ENCODE measurements around the gene ADAMTS6. TPM values are rescaled to one million over a fixed set of nuclear protein-coding genes. Genes with fewer than 3 reads are reported as not detected.

Gene ADAMTS6
- total and polyA plus RNA-seq, 4 donors: 5.3 to 22.0 (median 13.6) TPM

DNA sequence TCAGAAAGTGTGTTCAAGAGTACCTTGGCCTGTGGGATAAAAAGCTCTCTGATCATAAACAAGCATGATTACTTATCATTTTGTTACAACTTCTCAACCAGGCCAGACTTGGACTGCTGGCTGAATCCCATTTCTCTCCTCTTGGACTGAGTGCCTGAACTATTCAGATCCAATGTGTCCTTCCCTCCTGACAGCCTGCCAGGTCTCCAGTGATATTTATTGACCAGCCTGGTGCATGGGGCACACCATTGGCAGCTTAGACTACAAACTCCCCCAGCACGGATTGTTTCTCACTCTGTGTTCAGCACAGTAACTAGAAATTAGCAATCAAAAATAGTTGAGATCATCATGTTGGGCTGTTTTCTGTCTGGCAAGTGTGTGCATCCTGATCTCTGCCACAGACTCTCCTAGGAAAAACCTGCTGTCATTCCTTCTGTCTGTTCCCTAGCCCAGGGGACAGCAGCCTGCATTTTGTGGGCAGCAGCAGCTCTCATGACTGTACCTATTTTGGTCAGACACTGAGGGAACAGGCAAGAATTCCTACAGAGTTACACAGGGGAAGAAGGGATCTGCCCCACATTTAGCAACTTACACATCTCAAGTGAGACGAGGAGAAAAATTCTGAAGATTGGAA is 348.1 kb downstream of the ADAMTS6 start:
- Histone ChIP-seq H3K4me3 (ENCODE audit: low read depth, low read length) (no peak overlapping the region), H3K9me3 (ENCODE audit: control insufficient read depth, insufficient read depth, low read length) (no peaks in the 10 kb centered on the region), H3K36me3 (ENCODE audit: control insufficient read depth, insufficient read depth, low read length) (no peaks in the 10 kb centered on the region), H3K27me3 (ENCODE audit: control insufficient read depth, insufficient read depth, low read length) (no peaks in the 10 kb centered on the region), H3K27ac (ENCODE audit: low read depth, low read length) (no peak overlapping the region), H3K4me1 (ENCODE audit: control insufficient read depth, insufficient read depth, low read length) (peaks cover 7% of the 10 kb centered on the region)
- peak in 4 of 6 donors; percentile 19 to 69 (median 24) for DNase-seq (ENCODE audit: low read depth in 4 of 6, low spot score in 6 of 6)
- no CpG with 5 or more reads among the region's 2 CpGs for WGBS (ENCODE audit: insufficient coverage)

DNA sequence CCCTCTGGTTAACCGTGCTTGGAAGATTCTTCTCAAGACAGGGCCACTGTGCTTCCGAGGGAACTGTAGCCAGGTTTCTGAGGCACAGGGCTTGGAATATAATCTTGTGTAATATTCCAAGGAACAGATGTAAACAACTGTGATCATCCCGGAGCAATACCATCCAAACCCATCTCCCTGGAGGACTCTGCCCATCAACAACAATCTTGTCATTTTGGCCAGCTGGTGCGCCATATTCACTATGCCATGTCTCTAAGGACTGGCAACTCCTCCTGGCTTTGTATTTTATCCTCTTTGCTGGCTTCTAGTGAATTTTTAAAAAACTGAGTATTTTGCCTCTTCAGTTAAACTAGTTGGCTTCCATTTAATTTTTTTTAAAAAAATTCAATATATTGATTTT is 349.3 kb downstream of the ADAMTS6 start:
- WGBS (ENCODE audit: insufficient coverage): 100% methylated on average over 1 of the region's 4 CpGs
- Histone ChIP-seq H3K4me3 (ENCODE audit: low read depth, low read length) (no peak overlapping the region), H3K4me1 (ENCODE audit: control insufficient read depth, insufficient read depth, low read length) (peaks cover 10% of the 10 kb centered on the region), H3K27me3 (ENCODE audit: control insufficient read depth, insufficient read depth, low read length) (no peaks in the 10 kb centered on the region), H3K27ac (ENCODE audit: low read depth, low read length) (no peak overlapping the region), H3K9me3 (ENCODE audit: control insufficient read depth, insufficient read depth, low read length) (no peaks in the 10 kb centered on the region), H3K36me3 (ENCODE audit: control insufficient read depth, insufficient read depth, low read length) (no peaks in the 10 kb centered on the region)
- DNase-seq (ENCODE audit: low read depth in 4 of 6, low spot score in 6 of 6): peak in 1 of 6 donors; percentile 51

DNA sequence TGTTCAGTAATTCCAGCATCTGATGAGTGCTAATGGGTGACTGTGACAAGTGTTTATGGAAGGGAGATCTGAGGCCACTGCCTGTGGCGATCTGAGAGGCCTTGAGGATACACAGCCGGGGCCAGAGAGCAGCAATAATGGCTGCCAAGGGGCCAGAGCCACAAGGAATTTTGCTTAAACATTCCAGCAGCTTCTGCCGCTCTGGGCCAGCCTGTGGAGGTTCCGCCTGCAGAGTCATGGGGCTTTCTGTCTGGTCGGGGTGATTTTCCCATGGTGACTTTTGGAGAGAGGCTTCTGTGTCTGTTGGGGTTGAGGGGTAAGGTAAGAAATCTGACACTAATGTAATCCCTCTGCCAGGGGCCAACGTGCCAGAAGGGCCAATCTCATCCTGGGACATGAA is 353.5 kb downstream of the ADAMTS6 start:
- Histone ChIP-seq H3K4me1 (ENCODE audit: control insufficient read depth, insufficient read depth, low read length) (peaks cover 18% of the 10 kb centered on the region), H3K9me3 (ENCODE audit: control insufficient read depth, insufficient read depth, low read length) (no peaks in the 10 kb centered on the region), H3K36me3 (ENCODE audit: control insufficient read depth, insufficient read depth, low read length) (no peaks in the 10 kb centered on the region), H3K27ac (ENCODE audit: low read depth, low read length) (no peak overlapping the region), H3K4me3 (ENCODE audit: low read depth, low read length) (no peak overlapping the region), H3K27me3 (ENCODE audit: control insufficient read depth, insufficient read depth, low read length) (no peaks in the 10 kb centered on the region)
- peak in 1 of 6 donors; percentile 29 for DNase-seq (ENCODE audit: low read depth in 4 of 6, low spot score in 6 of 6)
- WGBS (ENCODE audit: insufficient coverage): 79% methylated on average over 5 of the region's 6 CpGs

DNA sequence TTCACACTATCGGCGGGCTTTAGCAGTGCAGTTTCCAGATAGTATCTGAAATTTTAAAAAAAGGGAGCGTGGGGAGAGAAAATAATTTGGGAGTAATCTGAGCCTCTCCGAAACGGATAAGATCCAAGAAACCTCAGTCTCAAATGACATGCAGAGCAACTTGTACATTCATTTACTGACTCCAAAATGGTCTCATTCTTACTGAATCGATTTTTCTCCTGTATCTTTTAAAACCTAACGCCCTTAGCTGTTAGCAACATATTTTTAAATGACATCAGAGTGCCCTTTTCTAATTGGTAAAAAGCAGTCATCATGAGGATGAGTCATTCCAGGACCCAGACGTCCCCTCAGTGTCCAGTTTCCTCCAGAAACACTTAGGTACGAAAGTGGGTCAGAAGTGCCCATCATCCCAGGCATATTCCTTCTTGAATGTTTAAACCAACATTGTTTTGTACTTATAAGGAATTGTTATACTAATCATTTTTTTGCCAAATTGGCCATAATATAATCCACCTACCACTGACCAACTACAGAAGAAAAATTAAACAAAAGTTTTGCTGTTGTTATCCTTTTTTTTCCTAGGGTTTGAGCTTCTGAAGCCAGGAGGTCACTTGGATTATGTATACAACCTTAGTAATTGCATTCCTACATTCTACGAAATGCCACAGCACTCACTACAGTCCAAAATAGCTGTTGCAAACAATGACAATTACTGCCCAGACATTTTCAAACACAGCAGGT is 354.4 kb downstream of the ADAMTS6 start:
- Histone ChIP-seq H3K4me1 (ENCODE audit: control insufficient read depth, insufficient read depth, low read length) (peaks cover 18% of the 10 kb centered on the region), H3K27me3 (ENCODE audit: control insufficient read depth, insufficient read depth, low read length) (no peaks in the 10 kb centered on the region), H3K36me3 (ENCODE audit: control insufficient read depth, insufficient read depth, low read length) (no peaks in the 10 kb centered on the region), H3K9me3 (ENCODE audit: control insufficient read depth, insufficient read depth, low read length) (no peaks in the 10 kb centered on the region), H3K4me3 (ENCODE audit: low read depth, low read length) (no peak overlapping the region), H3K27ac (ENCODE audit: low read depth, low read length) (peak overlapping the region; percentile 10)
- WGBS (ENCODE audit: insufficient coverage): 86% methylated on average over 3 of the region's 10 CpGs
- peak in 1 of 6 donors; percentile 44 for DNase-seq (ENCODE audit: low read depth in 4 of 6, low spot score in 6 of 6)

DNA sequence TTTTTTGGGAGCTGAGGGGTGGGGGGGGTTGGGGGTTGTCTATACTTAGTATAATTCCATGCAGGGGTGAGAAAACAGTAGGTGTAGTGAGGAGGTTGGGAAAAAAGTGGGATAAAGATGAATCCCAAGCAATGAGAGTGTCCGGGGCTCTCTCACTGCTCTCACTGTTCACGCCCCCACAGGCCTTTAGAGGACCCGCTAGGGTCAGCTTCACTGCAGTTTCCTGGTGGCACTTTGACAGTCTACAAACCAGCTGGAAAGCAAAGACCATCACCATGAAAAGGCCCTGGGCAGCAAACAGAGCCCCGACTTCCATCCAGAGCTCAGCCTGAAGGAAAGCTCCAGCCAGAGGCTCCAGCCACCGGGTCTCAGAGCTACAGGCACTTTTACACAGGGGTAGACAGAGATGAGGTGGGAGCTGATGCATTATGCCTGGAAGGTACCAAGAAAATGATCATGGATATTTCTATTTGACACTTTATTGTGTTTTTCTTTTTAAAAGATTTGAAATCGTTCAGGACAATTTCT is 355.1 kb downstream of the ADAMTS6 start:
- no peaks in the 10 kb centered on the region for H3K27me3 ChIP-seq (ENCODE audit: control insufficient read depth, insufficient read depth, low read length)
- H3K4me1 ChIP-seq (ENCODE audit: control insufficient read depth, insufficient read depth, low read length): peaks cover 18% of the 10 kb centered on the region
- peak in 1 of 6 donors; percentile 54 for DNase-seq (ENCODE audit: low read depth in 4 of 6, low spot score in 6 of 6)
- 33% methylated on average over 1 of the region's 6 CpGs for WGBS (ENCODE audit: insufficient coverage)
- no peaks in the 10 kb centered on the region for H3K9me3 ChIP-seq (ENCODE audit: control insufficient read depth, insufficient read depth, low read length)
- no peaks in the 10 kb centered on the region for H3K36me3 ChIP-seq (ENCODE audit: control insufficient read depth, insufficient read depth, low read length)
- no peak overlapping the region for H3K27ac ChIP-seq (ENCODE audit: low read depth, low read length)
- no peak overlapping the region for H3K4me3 ChIP-seq (ENCODE audit: low read depth, low read length)

DNA sequence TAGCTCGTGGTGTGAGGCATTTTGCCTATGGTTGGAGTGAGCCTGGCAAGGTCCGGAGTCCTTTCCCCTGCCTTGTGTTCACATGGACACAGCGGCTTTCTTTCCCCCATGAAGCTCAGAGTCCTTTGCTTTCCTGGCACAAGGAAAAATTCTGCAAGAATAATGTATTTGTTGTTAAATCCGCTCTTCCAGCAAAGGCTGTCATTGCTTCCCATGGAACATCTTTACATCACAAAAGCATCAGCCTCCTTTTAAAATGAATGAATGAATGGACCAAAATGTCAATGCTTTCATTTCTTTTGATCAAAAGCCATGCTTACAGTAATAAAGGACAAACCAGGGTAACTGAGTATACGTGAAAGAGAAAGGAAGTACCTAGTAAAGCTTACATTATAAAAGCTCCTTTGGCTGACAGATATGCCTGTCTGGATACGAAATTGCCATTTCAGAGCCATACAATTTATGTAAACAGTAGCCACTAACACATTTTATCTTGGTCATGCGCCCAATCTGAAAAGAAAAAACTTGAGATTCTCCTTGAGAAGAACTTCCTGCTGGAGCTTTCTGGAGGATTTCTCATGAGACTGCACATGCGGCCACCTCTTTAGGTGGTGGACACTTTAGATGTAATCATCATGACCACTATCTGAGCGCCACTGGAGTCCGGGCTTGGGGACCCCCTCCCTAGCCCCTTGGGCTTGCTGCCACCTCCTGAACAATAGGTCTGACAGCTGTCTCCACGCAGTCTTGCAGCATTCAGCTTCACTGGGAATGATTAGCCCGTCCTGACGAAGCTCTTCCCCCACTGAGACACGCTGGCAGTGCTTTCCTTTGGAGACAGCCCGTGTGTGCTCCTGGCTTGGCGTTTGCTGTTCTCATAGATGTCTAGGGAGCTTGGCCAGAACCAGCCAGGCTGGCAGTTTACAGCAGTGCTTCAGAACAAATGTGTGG is 355.9 kb downstream of the ADAMTS6 start:
- peak in 3 of 6 donors; percentile 49 to 92 (median 84) for DNase-seq (ENCODE audit: low read depth in 4 of 6, low spot score in 6 of 6)
- Histone ChIP-seq H3K27ac (ENCODE audit: low read depth, low read length) (no peak overlapping the region), H3K27me3 (ENCODE audit: control insufficient read depth, insufficient read depth, low read length) (no peaks in the 10 kb centered on the region), H3K36me3 (ENCODE audit: control insufficient read depth, insufficient read depth, low read length) (no peaks in the 10 kb centered on the region), H3K9me3 (ENCODE audit: control insufficient read depth, insufficient read depth, low read length) (no peaks in the 10 kb centered on the region), H3K4me1 (ENCODE audit: control insufficient read depth, insufficient read depth, low read length) (peaks cover 18% of the 10 kb centered on the region), H3K4me3 (ENCODE audit: low read depth, low read length) (no peak overlapping the region)
- WGBS (ENCODE audit: insufficient coverage): 23% methylated on average over 11 of the region's 16 CpGs

DNA sequence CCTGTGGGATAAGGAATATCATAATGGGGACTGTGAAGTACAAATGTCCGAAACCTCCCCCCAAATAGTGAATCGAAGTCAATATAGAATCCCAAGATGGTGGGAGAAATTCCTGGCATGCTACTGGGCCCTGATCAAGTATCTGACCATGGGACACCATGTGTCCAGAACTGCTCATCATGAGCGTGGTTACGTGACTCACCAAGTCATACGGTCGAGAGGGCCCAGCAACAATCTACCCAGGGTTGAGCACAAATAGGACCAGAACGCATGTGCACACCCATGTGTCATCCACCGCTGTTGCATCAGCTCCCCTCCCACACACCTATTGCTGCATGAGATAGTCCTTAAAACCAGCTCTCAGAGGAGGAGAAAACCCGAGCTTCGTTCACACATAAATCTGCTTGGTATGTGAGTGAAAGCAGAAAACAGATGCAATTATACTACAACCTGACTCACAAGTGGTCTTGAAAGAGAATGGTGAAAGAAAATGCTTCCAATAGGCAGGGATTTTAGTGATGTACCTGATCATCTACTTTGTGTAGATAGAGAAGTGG is 359.8 kb downstream of the ADAMTS6 start:
- Histone ChIP-seq H3K27me3 (ENCODE audit: control insufficient read depth, insufficient read depth, low read length) (no peaks in the 10 kb centered on the region), H3K4me1 (ENCODE audit: control insufficient read depth, insufficient read depth, low read length) (peaks cover 15% of the 10 kb centered on the region), H3K36me3 (ENCODE audit: control insufficient read depth, insufficient read depth, low read length) (no peaks in the 10 kb centered on the region), H3K27ac (ENCODE audit: low read depth, low read length) (no peak overlapping the region), H3K9me3 (ENCODE audit: control insufficient read depth, insufficient read depth, low read length) (peaks cover 3% of the 10 kb centered on the region), H3K4me3 (ENCODE audit: low read depth, low read length) (no peak overlapping the region)
- WGBS (ENCODE audit: insufficient coverage): 96% methylated on average over 5 of the region's 10 CpGs
- no peak for DNase-seq (ENCODE audit: low read depth in 4 of 6, low spot score in 6 of 6)

DNA sequence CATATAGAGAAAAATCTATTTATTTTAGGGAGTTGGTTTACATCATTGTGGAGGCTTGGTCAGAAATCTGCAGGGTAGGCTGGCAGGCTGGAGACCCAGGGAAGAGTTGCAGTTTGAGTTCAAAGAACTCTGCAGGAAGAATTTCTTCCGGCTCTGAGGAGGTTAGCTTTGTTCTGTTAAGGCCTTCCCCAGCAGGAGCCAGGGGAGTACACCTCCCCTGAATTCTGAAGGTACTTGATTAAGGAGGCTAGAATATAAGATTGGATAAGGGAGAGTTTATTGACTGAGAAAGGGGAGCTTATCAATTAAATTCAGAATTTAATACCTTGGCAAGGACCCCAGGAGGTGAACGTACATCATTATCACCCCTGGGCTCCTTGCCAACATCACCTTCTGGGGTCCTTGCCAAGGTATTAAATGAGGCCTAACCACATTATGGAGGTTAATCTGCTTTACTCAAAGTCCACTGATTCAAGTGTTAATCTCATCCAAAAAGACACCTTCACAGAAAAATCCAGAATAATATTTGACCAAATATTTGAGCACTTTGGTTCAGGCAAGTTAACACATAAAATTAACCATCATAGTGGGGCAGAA is 361.3 kb downstream of the ADAMTS6 start:
- H3K36me3 ChIP-seq (ENCODE audit: control insufficient read depth, insufficient read depth, low read length): no peaks in the 10 kb centered on the region
- peaks cover 5% of the 10 kb centered on the region for H3K4me1 ChIP-seq (ENCODE audit: control insufficient read depth, insufficient read depth, low read length)
- WGBS (ENCODE audit: insufficient coverage): 20% methylated on average over 2 of the region's 2 CpGs
- no peak overlapping the region for H3K27ac ChIP-seq (ENCODE audit: low read depth, low read length)
- H3K9me3 ChIP-seq (ENCODE audit: control insufficient read depth, insufficient read depth, low read length): peaks cover 5% of the 10 kb centered on the region
- no peak overlapping the region for H3K4me3 ChIP-seq (ENCODE audit: low read depth, low read length)
- DNase-seq (ENCODE audit: low read depth in 4 of 6, low spot score in 6 of 6): peak in 1 of 6 donors; percentile 45
- no peaks in the 10 kb centered on the region for H3K27me3 ChIP-seq (ENCODE audit: control insufficient read depth, insufficient read depth, low read length)

DNA sequence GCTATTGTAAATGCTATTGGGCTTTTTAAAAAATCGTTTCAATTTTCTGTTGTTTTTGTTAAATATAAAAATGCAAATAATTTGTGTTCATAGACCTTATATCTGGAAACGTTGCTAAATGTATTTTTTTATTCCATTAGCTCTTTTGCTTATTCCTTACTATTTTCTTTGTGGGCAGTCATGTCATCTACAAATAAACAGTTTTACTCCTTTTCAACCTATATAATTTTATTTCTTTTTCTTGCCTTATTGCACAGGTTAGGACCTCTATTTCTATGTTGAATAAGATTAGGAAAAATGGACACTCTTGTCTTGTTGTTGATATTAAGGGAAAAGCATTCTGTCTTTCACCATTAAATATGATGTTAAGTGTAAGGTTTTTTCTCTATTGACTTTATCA is 364.2 kb downstream of the ADAMTS6 start:
- peaks cover 5% of the 10 kb centered on the region for H3K9me3 ChIP-seq (ENCODE audit: control insufficient read depth, insufficient read depth, low read length)
- no CpG with 5 or more reads among the region's 2 CpGs for WGBS (ENCODE audit: insufficient coverage)

More for the DNA sequence above, 364.2 kb downstream of the ADAMTS6 start:
- H3K36me3 ChIP-seq (ENCODE audit: control insufficient read depth, insufficient read depth, low read length): no peaks in the 10 kb centered on the region
- no peak overlapping the region for H3K27ac ChIP-seq (ENCODE audit: low read depth, low read length)
- no peak for DNase-seq (ENCODE audit: low read depth in 4 of 6, low spot score in 6 of 6)
- no peaks in the 10 kb centered on the region for H3K27me3 ChIP-seq (ENCODE audit: control insufficient read depth, insufficient read depth, low read length)
- H3K4me1 ChIP-seq (ENCODE audit: control insufficient read depth, insufficient read depth, low read length): no peaks in the 10 kb centered on the region
- H3K4me3 ChIP-seq (ENCODE audit: low read depth, low read length): no peak overlapping the region
